Sigmoid colon (tissue), 4 donors: ENCODE data around the gene EN2.

Source experiments
- EP300 ChIP-seq, 4 donors: sonication (generic); formaldehyde crosslinking; IDR thresholded peaks; one replicate each; pipeline ENCODE4 v1.6.1; 2017; ENCODE audit warnings: antibody characterized with exemption in 4 of 4
- POLR2A ChIP-seq, 2 donors: fragments of 450-650 bp; IDR thresholded peaks; one replicate each; pipeline ENCODE4 v1.6.1; 2016; ENCODE audit warnings: antibody characterized with exemption in 2 of 2, mild to moderate bottlenecking in 2 of 2, moderate library complexity in 2 of 2
- POLR2AphosphoS5 ChIP-seq, 4 donors: sonication (generic); formaldehyde crosslinking; IDR thresholded peaks; one replicate each; pipeline ENCODE4 v1.6.1; 2017; ENCODE audit warnings: antibody characterized with exemption in 4 of 4
- TF ChIP-seq, protein P1 (sequence below), 4 experiments: fragments of 450-650 bp in 3 of 4; fragments of 200-600 bp in 1 of 4; IDR thresholded peaks; one replicate each; pipeline ENCODE4 v1.5.1; 2016 to 2019; ENCODE audit warnings: antibody characterized with exemption in 4 of 4, mild to moderate bottlenecking in 3 of 4, moderate library complexity in 2 of 4

DNA sequence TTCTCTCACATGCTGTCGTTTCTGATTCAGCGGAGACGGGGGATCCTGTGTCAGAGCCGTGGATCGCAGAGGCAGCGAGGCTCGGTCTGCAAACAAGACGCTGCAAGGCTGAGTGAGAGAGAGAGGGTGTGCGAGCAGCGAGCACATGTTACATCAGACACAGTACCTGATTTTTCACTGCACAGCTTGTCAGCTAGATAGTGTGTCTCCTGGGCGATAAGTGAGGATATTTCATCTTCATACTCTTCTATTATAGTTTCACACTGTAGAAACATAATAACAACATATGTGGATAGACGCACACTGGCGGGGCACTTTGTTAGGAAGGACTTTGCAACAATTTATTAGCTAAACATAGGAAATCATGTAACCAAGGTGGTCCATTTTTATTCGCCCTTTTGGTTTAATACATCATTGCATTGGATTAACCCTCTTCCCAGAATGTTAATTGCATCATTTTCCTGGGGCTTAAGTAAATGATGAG is 49.0 kb downstream of the EN2 start:
- TF ChIP-seq, protein P1, sequence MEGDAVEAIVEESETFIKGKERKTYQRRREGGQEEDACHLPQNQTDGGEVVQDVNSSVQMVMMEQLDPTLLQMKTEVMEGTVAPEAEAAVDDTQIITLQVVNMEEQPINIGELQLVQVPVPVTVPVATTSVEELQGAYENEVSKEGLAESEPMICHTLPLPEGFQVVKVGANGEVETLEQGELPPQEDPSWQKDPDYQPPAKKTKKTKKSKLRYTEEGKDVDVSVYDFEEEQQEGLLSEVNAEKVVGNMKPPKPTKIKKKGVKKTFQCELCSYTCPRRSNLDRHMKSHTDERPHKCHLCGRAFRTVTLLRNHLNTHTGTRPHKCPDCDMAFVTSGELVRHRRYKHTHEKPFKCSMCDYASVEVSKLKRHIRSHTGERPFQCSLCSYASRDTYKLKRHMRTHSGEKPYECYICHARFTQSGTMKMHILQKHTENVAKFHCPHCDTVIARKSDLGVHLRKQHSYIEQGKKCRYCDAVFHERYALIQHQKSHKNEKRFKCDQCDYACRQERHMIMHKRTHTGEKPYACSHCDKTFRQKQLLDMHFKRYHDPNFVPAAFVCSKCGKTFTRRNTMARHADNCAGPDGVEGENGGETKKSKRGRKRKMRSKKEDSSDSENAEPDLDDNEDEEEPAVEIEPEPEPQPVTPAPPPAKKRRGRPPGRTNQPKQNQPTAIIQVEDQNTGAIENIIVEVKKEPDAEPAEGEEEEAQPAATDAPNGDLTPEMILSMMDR (IDR thresholded peaks at IDR 0.05) = no peak
- TF ChIP-seq POLR2A (IDR thresholded peaks at IDR 0.05) (no peak), POLR2AphosphoS5 (IDR thresholded peaks at IDR 0.05) (no peak), EP300 (IDR thresholded peaks at IDR 0.05) (no peak)
